ENCODE measurements around the gene PRRT1B. TPM values are rescaled to one million over a fixed set of nuclear protein-coding genes. Genes with fewer than 3 reads are reported as not detected.

PRRT1B gene
- total RNA-seq, 6 donors from 2014 or later: 1.8 to 10.5 (median 8.0) TPM

- Histone ChIP-seq H3K27ac (peak overlapping the region in 1 of 4 donors; percentile 54), H3K36me3 (peaks cover 10 to 89% (median 69%) of the 10 kb centered on the region in 4 donors), H3K27me3 (no peaks in the 10 kb centered on the region), H3K4me1 (peaks cover 0 to 8% (median under 1%) of the 10 kb centered on the region in 4 donors), H3K4me3 (no peak overlapping the region), H3K9me3 (no peaks in the 10 kb centered on the region)
- WGBS, 2 donors: 97 to 100% methylated on average over 4 of the region's 4 CpGs
- ATAC-seq (ENCODE audit: low FRiP score in 2 of 2) (no peak), DNase-seq (peak in 1 of 2 donors; percentile 38)
- TF ChIP-seq POLR2A (IDR thresholded peaks at IDR 0.05): no peak
- no peak for TF ChIP-seq EP300 (IDR thresholded peaks at IDR 0.05)
- TF ChIP-seq POLR2AphosphoS5 (IDR thresholded peaks at IDR 0.05): no peak
- no peak for TF ChIP-seq CTCF (IDR thresholded peaks at IDR 0.05)
Measured at GRCh38 chr9:131596430-131596743, 51.1 kb downstream of the PRRT1B start.

DNA sequence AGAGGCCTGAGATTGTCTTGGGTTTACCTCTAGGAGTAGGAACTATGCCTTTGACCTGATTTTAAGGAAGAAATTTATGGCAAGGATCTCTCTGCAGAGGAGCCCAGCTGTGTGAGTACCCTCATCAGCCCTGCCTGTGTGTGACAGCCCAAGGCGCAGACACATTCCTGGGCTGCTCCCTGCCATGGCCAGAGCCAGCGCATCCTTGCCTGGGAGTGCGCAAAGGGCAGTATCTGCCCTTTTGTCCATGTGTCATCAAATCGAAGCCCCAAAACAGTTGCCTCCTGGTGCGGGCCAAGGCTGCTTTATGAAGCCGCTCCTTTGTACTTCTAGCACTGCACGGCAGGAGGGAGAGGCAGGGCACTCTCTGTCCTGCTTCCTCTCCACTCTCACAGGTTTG lies 51.9 kb downstream of the PRRT1B start:
- 93 to 94% methylated on average over 7 of the region's 7 CpGs for WGBS, 2 donors
- H3K27ac ChIP-seq: peak overlapping the region in 3 of 4 donors; percentile 44 to 71 (median 59)
- no peak for TF ChIP-seq CTCF (IDR thresholded peaks at IDR 0.05)
- TF ChIP-seq EP300 (IDR thresholded peaks at IDR 0.05): no peak
- no peak for TF ChIP-seq POLR2A (IDR thresholded peaks at IDR 0.05)
- TF ChIP-seq POLR2AphosphoS5 (IDR thresholded peaks at IDR 0.05): no peak
- ATAC-seq (ENCODE audit: low FRiP score in 2 of 2) (no peak), DNase-seq (no peak)
- no peaks in the 10 kb centered on the region for H3K9me3 ChIP-seq
- no peaks in the 10 kb centered on the region for H3K27me3 ChIP-seq
- H3K36me3 ChIP-seq: peaks cover 14 to 94% (median 77%) of the 10 kb centered on the region in 4 donors
- no peak overlapping the region for H3K4me3 ChIP-seq
- peaks cover 0 to 8% (median 0%) of the 10 kb centered on the region in 4 donors for H3K4me1 ChIP-seq

DNA sequence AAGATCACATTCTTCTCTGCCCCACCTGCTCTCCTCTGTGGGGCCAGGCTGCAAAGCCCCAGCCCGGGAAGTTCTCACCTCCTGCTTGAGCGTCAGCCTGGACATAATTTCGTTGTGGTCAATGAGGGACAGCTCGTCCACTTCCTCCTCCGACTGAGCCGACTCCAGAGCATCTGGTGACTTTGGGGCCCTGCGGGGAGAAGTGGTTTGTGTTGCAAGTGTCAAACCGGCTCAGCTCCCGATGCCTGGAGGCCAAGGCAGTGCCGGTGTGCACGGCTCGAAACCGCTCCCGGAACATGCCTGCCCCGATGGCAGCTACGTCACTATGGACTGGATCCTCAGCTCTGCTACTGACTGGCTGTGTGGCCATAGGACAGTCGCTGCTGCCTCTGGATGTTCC lies 52.8 kb downstream of the PRRT1B start:
- ATAC-seq (ENCODE audit: low FRiP score in 2 of 2) (peak; percentile 70 to 76), DNase-seq (peak; percentile 80 to 88)
- H3K9me3 ChIP-seq: no peaks in the 10 kb centered on the region
- TF ChIP-seq POLR2A (IDR thresholded peaks at IDR 0.05) (peak in 1 of 4 donors; percentile 59), EP300 (IDR thresholded peaks at IDR 0.05) (no peak), POLR2AphosphoS5 (IDR thresholded peaks at IDR 0.05) (peak; percentile 10 to 43), CTCF (IDR thresholded peaks at IDR 0.05) (no peak)
- H3K4me1 ChIP-seq: peaks cover 0 to 8% (median 0%) of the 10 kb centered on the region in 4 donors
- H3K4me3 ChIP-seq: no peak overlapping the region
- no peaks in the 10 kb centered on the region for H3K27me3 ChIP-seq
- H3K27ac ChIP-seq: peak overlapping the region; percentile 59 to 71 (median 64)
- H3K36me3 ChIP-seq: peaks cover 14 to 97% (median 82%) of the 10 kb centered on the region in 4 donors
- WGBS, 2 donors: 63 to 76% methylated on average over 6 to 17 of the region's 17 CpGs

DNA sequence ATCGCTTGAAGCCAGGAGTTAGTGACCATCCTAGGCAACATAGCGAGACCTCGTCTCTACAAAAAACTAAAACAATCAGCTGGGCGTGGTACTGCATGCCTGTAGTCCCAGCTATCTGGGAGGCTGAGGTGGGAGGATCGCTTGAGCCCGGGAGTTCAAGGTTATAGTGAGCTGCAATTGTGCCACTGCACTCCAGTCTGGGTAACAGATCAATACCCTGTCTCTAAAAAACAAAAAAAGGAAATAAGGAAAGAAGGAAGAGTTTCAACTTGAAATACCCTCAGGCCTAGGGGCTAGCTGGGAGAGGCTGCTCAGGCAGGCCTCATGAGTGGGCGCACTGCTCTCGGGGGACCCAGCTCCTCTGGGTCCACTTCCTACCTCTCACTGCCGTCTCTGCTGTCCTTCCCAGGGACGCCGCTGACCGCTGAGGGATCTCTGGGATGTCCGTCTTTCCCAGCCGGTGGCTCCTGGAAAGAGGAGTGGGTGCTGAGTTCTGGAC lies 56.4 kb downstream of the PRRT1B start:
- no peak for ATAC-seq (ENCODE audit: low FRiP score in 2 of 2)
- no peak overlapping the region for H3K4me3 ChIP-seq
- WGBS, 2 donors: 94 to 95% methylated on average over 12 to 14 of the region's 14 CpGs
- H3K4me1 ChIP-seq: peaks cover 0 to 8% (median 0%) of the 10 kb centered on the region in 4 donors
- TF ChIP-seq CTCF (IDR thresholded peaks at IDR 0.05): no peak
- no peak for TF ChIP-seq POLR2A (IDR thresholded peaks at IDR 0.05)
- no peak for TF ChIP-seq EP300 (IDR thresholded peaks at IDR 0.05)
- H3K27me3 ChIP-seq: no peaks in the 10 kb centered on the region
- DNase-seq: no peak
- no peak overlapping the region for H3K27ac ChIP-seq
- H3K36me3 ChIP-seq: peaks cover 16 to 94% (median 71%) of the 10 kb centered on the region in 4 donors
- no peaks in the 10 kb centered on the region for H3K9me3 ChIP-seq

GRCh38 chr9:131603199-131603598 lies 57.9 kb downstream of the PRRT1B start:
- H3K36me3 ChIP-seq: peaks cover 12 to 93% (median 63%) of the 10 kb centered on the region in 4 donors
- peak in 1 of 2 donors; percentile 47 for DNase-seq

More at GRCh38 chr9:131603199-131603598, 57.9 kb downstream of the PRRT1B start:
- Histone ChIP-seq H3K4me1 (peaks cover 5 to 9% (median 5%) of the 10 kb centered on the region in 4 donors), H3K9me3 (no peaks in the 10 kb centered on the region), H3K27me3 (no peaks in the 10 kb centered on the region), H3K4me3 (no peak overlapping the region), H3K27ac (no peak overlapping the region)
- WGBS, 2 donors: 72 to 89% methylated on average over 7 of the region's 9 CpGs
- TF ChIP-seq POLR2AphosphoS5 (IDR thresholded peaks at IDR 0.05) (no peak), POLR2A (IDR thresholded peaks at IDR 0.05) (peak in 1 of 4 donors; percentile 30)
- ATAC-seq (ENCODE audit: low FRiP score in 2 of 2): no peak
